ENCODE data around the gene MICALL2.

DNA sequence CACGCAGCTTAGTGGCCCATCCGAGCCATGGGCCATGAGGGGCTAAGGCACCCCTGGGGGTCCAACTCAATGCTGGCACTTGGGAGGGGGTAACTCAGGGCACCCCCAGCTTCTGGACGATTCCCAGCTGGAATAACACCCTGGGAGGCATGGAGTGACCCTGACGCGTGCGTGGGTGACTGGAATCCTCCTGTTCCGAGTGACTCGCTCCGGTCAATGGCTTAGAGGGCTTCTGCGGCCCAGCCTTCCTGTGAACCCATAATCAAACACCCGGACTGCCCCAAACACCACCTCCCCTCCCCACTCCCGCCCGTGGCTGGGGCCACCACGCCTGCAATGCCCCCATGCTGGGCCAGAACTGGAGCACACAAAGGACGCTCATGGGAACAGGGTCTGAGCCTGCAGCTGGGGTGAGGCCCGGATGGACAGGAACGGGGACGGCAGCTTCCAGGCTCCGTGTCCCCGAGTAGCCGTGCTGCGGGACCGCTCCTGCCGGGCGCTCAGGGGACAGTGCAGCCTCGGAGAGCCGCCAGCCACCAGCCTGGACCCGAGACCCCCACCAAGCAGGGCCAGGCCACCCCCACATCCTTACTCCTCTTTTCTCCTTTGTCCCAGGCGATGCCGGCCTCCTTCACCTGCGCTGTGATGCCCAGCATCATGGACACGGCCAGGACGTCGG, 36.4 kb upstream of the MICALL2 start:
- no peak for TF ChIP-seq EP300 (IDR thresholded peaks at IDR 0.05; ENCODE audit: low read depth)
- TF ChIP-seq, protein P1, sequence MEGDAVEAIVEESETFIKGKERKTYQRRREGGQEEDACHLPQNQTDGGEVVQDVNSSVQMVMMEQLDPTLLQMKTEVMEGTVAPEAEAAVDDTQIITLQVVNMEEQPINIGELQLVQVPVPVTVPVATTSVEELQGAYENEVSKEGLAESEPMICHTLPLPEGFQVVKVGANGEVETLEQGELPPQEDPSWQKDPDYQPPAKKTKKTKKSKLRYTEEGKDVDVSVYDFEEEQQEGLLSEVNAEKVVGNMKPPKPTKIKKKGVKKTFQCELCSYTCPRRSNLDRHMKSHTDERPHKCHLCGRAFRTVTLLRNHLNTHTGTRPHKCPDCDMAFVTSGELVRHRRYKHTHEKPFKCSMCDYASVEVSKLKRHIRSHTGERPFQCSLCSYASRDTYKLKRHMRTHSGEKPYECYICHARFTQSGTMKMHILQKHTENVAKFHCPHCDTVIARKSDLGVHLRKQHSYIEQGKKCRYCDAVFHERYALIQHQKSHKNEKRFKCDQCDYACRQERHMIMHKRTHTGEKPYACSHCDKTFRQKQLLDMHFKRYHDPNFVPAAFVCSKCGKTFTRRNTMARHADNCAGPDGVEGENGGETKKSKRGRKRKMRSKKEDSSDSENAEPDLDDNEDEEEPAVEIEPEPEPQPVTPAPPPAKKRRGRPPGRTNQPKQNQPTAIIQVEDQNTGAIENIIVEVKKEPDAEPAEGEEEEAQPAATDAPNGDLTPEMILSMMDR (IDR thresholded peaks at IDR 0.05), result no peak
- no peak for TF ChIP-seq POLR2A (IDR thresholded peaks at IDR 0.05)
- TF ChIP-seq POLR2AphosphoS5 (IDR thresholded peaks at IDR 0.05), result no peak
